ENCODE measurements around the gene CD14. TPM values are rescaled to one million over a fixed set of nuclear protein-coding genes. Genes with fewer than 3 reads are reported as not detected.
A peak's percentile ranks its signal among the peaks of the same experiment; 100 is the strongest.
"Not testable (repeated sequence)": the region's sequence is repeated elsewhere in the genome, so short reads cannot be mapped to it uniquely, and the experiment has no call there.

CD14 gene
- total RNA-seq, result under 1 TPM; 0.42 to 0.58 TPM

GRCh38 chr5:140633021-140633471 is at the start of gene CD14:
TSS of gene CD14 (minus strand) at chr5:140633175. CDS start at chr5:140633071, 104 bp downstream.
- Mint-ChIP-seq H3K27ac (peak within 1 kb of the TSS; percentile 69), H3K4me1 (peaks cover 32% of the 10 kb centered on the region), H3K4me3 (peak within 1 kb of the TSS; percentile 82), H3K36me3 (no peaks in the 10 kb centered on the region), H3K27me3 (peaks cover 23% of the 10 kb centered on the region), H3K9me3 (peaks cover 2% of the 10 kb centered on the region)
- DNase-seq, result no peak

GRCh38 chr5:140678993-140679392 is 46.0 kb upstream of the CD14 start:
- Mint-ChIP-seq H3K27ac (no peak overlapping the region), H3K4me3 (no peak overlapping the region), H3K36me3 (peaks cover 26% of the 10 kb centered on the region), H3K27me3 (no peaks in the 10 kb centered on the region), H3K4me1 (peaks cover 7% of the 10 kb centered on the region), H3K9me3 (no peaks in the 10 kb centered on the region)
- no peak for DNase-seq

- Mint-ChIP-seq H3K9me3 (no peaks in the 10 kb centered on the region), H3K36me3 (peaks cover 23% of the 10 kb centered on the region), H3K4me1 (peaks cover 7% of the 10 kb centered on the region), H3K27me3 (no peaks in the 10 kb centered on the region), H3K4me3 (no peak overlapping the region), H3K27ac (peak overlapping the region; percentile 25)
- no peak for DNase-seq
Measured at GRCh38 chr5:140677947-140678346, 45.0 kb upstream of the CD14 start.

- H3K4me3 Mint-ChIP-seq, result no peak overlapping the region
- H3K9me3 Mint-ChIP-seq, result no peaks in the 10 kb centered on the region
- H3K27ac Mint-ChIP-seq, result no peak overlapping the region
- peaks cover 25% of the 10 kb centered on the region for H3K36me3 Mint-ChIP-seq
- no peaks in the 10 kb centered on the region for H3K27me3 Mint-ChIP-seq
- no peak for DNase-seq
- H3K4me1 Mint-ChIP-seq, result peaks cover 7% of the 10 kb centered on the region
Measured at GRCh38 chr5:140674629-140675028, 41.7 kb upstream of the CD14 start.

- Mint-ChIP-seq H3K36me3 (peaks cover 29% of the 10 kb centered on the region), H3K27ac (no peak overlapping the region), H3K27me3 (no peaks in the 10 kb centered on the region), H3K4me1 (peaks cover 7% of the 10 kb centered on the region), H3K4me3 (no peak overlapping the region), H3K9me3 (no peaks in the 10 kb centered on the region)
- DNase-seq, result no peak
Measured at GRCh38 chr5:140674211-140674610, 41.2 kb upstream of the CD14 start.

GRCh38 chr5:140673187-140673976 is 40.4 kb upstream of the CD14 start, which contains the start of gene DND1:
TSS of gene DND1 (minus strand) at chr5:140673576. CDS start at chr5:140673542, 34 bp downstream.
- H3K36me3 Mint-ChIP-seq, result peaks cover 29% of the 10 kb centered on the region
- peak within 1 kb of the TSS; percentile 31 for H3K27ac Mint-ChIP-seq
- peaks cover 7% of the 10 kb centered on the region for H3K4me1 Mint-ChIP-seq
- no peak for DNase-seq
- H3K4me3 Mint-ChIP-seq, result no peak within 1 kb of the TSS
- H3K27me3 Mint-ChIP-seq, result no peaks in the 10 kb centered on the region
- H3K9me3 Mint-ChIP-seq, result no peaks in the 10 kb centered on the region

- Mint-ChIP-seq H3K36me3 (peaks cover 29% of the 10 kb centered on the region), H3K4me3 (no peak overlapping the region), H3K27ac (no peak overlapping the region), H3K9me3 (no peaks in the 10 kb centered on the region), H3K4me1 (no peaks in the 10 kb centered on the region), H3K27me3 (no peaks in the 10 kb centered on the region)
- peak; percentile 22 for DNase-seq
Measured at GRCh38 chr5:140672455-140673186, 39.6 kb upstream of the CD14 start.

GRCh38 chr5:140671472-140672125 is 38.6 kb upstream of the CD14 start:
- no peak overlapping the region for H3K4me3 Mint-ChIP-seq
- no peak for DNase-seq
- H3K9me3 Mint-ChIP-seq, result no peaks in the 10 kb centered on the region
- H3K27me3 Mint-ChIP-seq, result no peaks in the 10 kb centered on the region
- peaks cover 8% of the 10 kb centered on the region for H3K4me1 Mint-ChIP-seq
- no peak overlapping the region for H3K27ac Mint-ChIP-seq
- H3K36me3 Mint-ChIP-seq, result peaks cover 28% of the 10 kb centered on the region

- not testable (repeated sequence) for H3K9me3 Mint-ChIP-seq, H3K27ac Mint-ChIP-seq, DNase-seq, H3K27me3 Mint-ChIP-seq, H3K4me3 Mint-ChIP-seq
- Mint-ChIP-seq H3K4me1 (peaks cover 12% of the 10 kb centered on the region), H3K36me3 (peaks cover 31% of the 10 kb centered on the region)
Measured at GRCh38 chr5:140671035-140671434, 38.1 kb upstream of the CD14 start.

- Mint-ChIP-seq H3K9me3 (no peaks in the 10 kb centered on the region), H3K27ac (peak within 1 kb of the TSS; percentile 94), H3K4me1 (peaks cover 21% of the 10 kb centered on the region), H3K27me3 (no peaks in the 10 kb centered on the region), H3K4me3 (peak within 1 kb of the TSS; percentile 98), H3K36me3 (peaks cover 55% of the 10 kb centered on the region)
- DNase-seq, result peak; percentile 98
Measured at GRCh38 chr5:140664359-140665119, 31.6 kb upstream of the CD14 start, which contains the start of gene WDR55. TSS of gene WDR55 (plus strand) at chr5:140664904. CDS start at chr5:140664913, 9 bp downstream.

GRCh38 chr5:140664030-140664358 is 31.0 kb upstream of the CD14 start:
- Mint-ChIP-seq H3K36me3 (peaks cover 52% of the 10 kb centered on the region), H3K4me1 (peaks cover 21% of the 10 kb centered on the region), H3K9me3 (no peaks in the 10 kb centered on the region), H3K27ac (peak overlapping the region; percentile 94), H3K4me3 (peak overlapping the region; percentile 98), H3K27me3 (no peaks in the 10 kb centered on the region)
- DNase-seq, result no peak

- H3K36me3 Mint-ChIP-seq, result peaks cover 35% of the 10 kb centered on the region
- not testable (repeated sequence) for DNase-seq, H3K4me3 Mint-ChIP-seq, H3K4me1 Mint-ChIP-seq, H3K27ac Mint-ChIP-seq, H3K27me3 Mint-ChIP-seq, H3K9me3 Mint-ChIP-seq
Measured at GRCh38 chr5:140660371-140660770, 27.4 kb upstream of the CD14 start.

- H3K4me3 Mint-ChIP-seq, result no peak overlapping the region
- H3K36me3 Mint-ChIP-seq, result peaks cover 33% of the 10 kb centered on the region
- peaks cover 6% of the 10 kb centered on the region for H3K4me1 Mint-ChIP-seq
- no peak overlapping the region for H3K27ac Mint-ChIP-seq
- H3K9me3 Mint-ChIP-seq, result no peaks in the 10 kb centered on the region
- no peaks in the 10 kb centered on the region for H3K27me3 Mint-ChIP-seq
- no peak for DNase-seq
Measured at GRCh38 chr5:140658870-140659269, 25.9 kb upstream of the CD14 start.

GRCh38 chr5:140647042-140647419 is 14.1 kb upstream of the CD14 start:
- Mint-ChIP-seq H3K4me3 (peak overlapping the region; percentile 100), H3K27ac (peak overlapping the region; percentile 98), H3K4me1 (peaks cover 36% of the 10 kb centered on the region), H3K27me3 (peaks cover 3% of the 10 kb centered on the region), H3K36me3 (peaks cover 33% of the 10 kb centered on the region), H3K9me3 (no peaks in the 10 kb centered on the region)
- DNase-seq, result no peak
